C4-2B (cell line): Measurements from ENCODE around the gene KSR2.

ENCODE experiments used
- ZFX ChIP-seq: fragments of 450-650 bp; IDR thresholded peaks from 2 replicates; pipeline ENCODE4 v1.6.1; 2017
- TF ChIP-seq, protein P1 (sequence below): fragments of 450-650 bp; conservative IDR thresholded peaks from 2 replicates; pipeline ENCODE4 v1.5.1; 2017; ENCODE audit warnings: mild to moderate bottlenecking

DNA sequence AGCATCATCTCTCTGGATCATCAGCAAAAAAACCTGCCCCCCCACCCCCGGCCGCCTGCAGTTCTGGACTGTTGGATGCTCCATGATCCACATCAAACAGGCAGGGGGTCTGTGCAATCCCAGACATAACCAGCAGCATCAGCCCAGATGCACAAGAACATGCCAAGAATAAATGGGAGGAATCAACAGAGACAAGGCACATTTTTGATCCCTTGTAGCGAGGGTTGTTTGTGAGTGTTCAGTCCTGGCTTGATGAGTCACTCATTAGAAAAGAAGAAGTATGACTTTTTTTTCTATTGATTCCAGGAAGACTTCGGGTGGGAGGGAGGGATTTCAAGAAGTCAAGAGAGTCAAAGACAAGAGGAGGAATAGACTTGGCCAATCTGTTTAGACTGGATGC is 244.2 kb downstream of the KSR2 start:
- TF ChIP-seq, protein P1, sequence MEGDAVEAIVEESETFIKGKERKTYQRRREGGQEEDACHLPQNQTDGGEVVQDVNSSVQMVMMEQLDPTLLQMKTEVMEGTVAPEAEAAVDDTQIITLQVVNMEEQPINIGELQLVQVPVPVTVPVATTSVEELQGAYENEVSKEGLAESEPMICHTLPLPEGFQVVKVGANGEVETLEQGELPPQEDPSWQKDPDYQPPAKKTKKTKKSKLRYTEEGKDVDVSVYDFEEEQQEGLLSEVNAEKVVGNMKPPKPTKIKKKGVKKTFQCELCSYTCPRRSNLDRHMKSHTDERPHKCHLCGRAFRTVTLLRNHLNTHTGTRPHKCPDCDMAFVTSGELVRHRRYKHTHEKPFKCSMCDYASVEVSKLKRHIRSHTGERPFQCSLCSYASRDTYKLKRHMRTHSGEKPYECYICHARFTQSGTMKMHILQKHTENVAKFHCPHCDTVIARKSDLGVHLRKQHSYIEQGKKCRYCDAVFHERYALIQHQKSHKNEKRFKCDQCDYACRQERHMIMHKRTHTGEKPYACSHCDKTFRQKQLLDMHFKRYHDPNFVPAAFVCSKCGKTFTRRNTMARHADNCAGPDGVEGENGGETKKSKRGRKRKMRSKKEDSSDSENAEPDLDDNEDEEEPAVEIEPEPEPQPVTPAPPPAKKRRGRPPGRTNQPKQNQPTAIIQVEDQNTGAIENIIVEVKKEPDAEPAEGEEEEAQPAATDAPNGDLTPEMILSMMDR: no peak
- TF ChIP-seq ZFX: no peak
